DOHH2 (cell line): ENCODE measurements around the gene GABRG2.

Experiments
- CTCF ChIP-seq: fragments of 200-600 bp; sonication (generic); IDR thresholded peaks from one replicate; pipeline ENCODE4 v1.5.1; 2014; ENCODE audit warnings: antibody characterized with exemption, mild to moderate bottlenecking, low read depth, low read length; ENCODE audit not compliant: poor library complexity, severe bottlenecking
- EZH2phosphoT487 ChIP-seq: fragments of 200-600 bp; sonication (generic); IDR thresholded peaks from 2 replicates; pipeline ENCODE4 v1.6.1; 2017; ENCODE audit warnings: borderline replicate concordance, mild to moderate bottlenecking, antibody characterized with exemption, low read length, moderate library complexity, mixed read lengths

- no peak for TF ChIP-seq CTCF
- no peak for TF ChIP-seq EZH2phosphoT487
These were observed 128.8 kb downstream of the GABRG2 start for GRCh38 chr5:162196351-162196750.
